Adrenal gland (tissue), 12 donors: ENCODE results near the gene TMEM184B. TPM values are rescaled to one million over a fixed set of nuclear protein-coding genes. Genes with fewer than 3 reads are reported as not detected.
"Not testable (repeated sequence)": the region's sequence is repeated elsewhere in the genome, so short reads cannot be mapped to it uniquely, and the experiment has no call there.

Experiments used
- DNase-seq, 7 donors: peaks; one replicate each; pipeline ENCODE4 v3.0.0-alpha.2; 2019 to 2020
- H3K27ac ChIP-seq, 5 donors: fragments of 200-600 bp; sonication (generic) in 4 of 5; 1 replicate in 3 of 5; 2 replicates in 2 of 5; pipeline versions ENCODE4 v1.5.1 to v1.8.0; 2016 to 2020; ENCODE audit warnings: mild to moderate bottlenecking in 1 of 5
- H3K27me3 ChIP-seq: fragments of 200-600 bp; 2 replicates; pipeline ENCODE4 v1.8.0; 2021
- H3K36me3 ChIP-seq, 2 donors: fragments of 200-600 bp; replicated peaks in 1 of 2; 1 replicate in 1 of 2; 2 replicates in 1 of 2; pipeline versions ENCODE4 v1.5.1 to v1.8.0; 2018 to 2022
- H3K4me1 ChIP-seq, 2 donors: fragments of 200-600 bp; replicated peaks in 1 of 2; 1 replicate in 1 of 2; 2 replicates in 1 of 2; pipeline versions ENCODE4 v1.5.1 to v1.8.0; 2018 to 2021
- H3K4me3 ChIP-seq, 4 donors: fragments of 200-600 bp; sonication (generic) in 3 of 4; one replicate each; pipeline ENCODE4 v1.5.1; 2016 to 2018
- H3K9me3 ChIP-seq, 3 donors: fragments of 200-600 bp; sonication (generic) in 1 of 3; replicated peaks in 1 of 3; 1 replicate in 2 of 3; 2 replicates in 1 of 3; pipeline versions ENCODE4 v1.5.1 to v1.8.0; 2016 to 2021
- CTCF ChIP-seq, 6 experiments: fragments of 450-650 bp in 4 of 6; fragments of 200-600 bp in 2 of 6; sonication (generic) in 1 of 6; IDR thresholded peaks; 1 replicate in 5 of 6; 2 replicates in 1 of 6; pipeline versions ENCODE4 v1.5.1 to v1.8.0; 2016 to 2021; ENCODE audit warnings: antibody characterized with exemption in 6 of 6, mild to moderate bottlenecking in 2 of 6, moderate library complexity in 1 of 6
- POLR2A ChIP-seq, 2 donors: fragments of 450-650 bp; IDR thresholded peaks; one replicate each; pipeline ENCODE4 v1.6.1; 2017; ENCODE audit warnings: antibody characterized with exemption in 2 of 2, mild to moderate bottlenecking in 2 of 2, moderate library complexity in 1 of 2
- WGBS, 4 donors: extraction: QIAGEN DNeasy Blood & Tissue Kit in 2 of 4; methylation state at CpG; one replicate each; pipeline versions ENCODE4 v1.1.5 to v1.1.7; 2013 to 2017; 5-methylcytosine and 5-hydroxymethylcytosine counted together
- intact Hi-C, 2 donors: fragments of 100-400 bp; cut with DNase I; formaldehyde crosslinking; loops; one replicate each; pipeline versions ENCODE4 v1.14.1 to v1.15.0; 2022 to 2023
- polyA plus RNA-seq, 3 donors: library from polyadenylated mRNA; stranded (reverse); fragments of 200-250 nt in 2 of 3; fragments of 350-450 nt in 1 of 3; fragmentation: Illumina TruSeq in 1 of 3; extraction: RNeasy Lipid Tissue Mini Kit (QIAGEN cat#74804) in 1 of 3; gene quantifications; one replicate each; pipeline ENCODE4 v1.2.3, GENCODE V29; 2013 to 2014
- total RNA-seq, 9 donors: library from RNA; depleted of rRNA in 4 of 9; stranded (reverse); fragments of >200 nt in 4 of 9; fragments of 120-200 nt in 1 of 9; fragmentation: NEBNext Ultra II Directional in 1 of 9; extraction: Animal tissue kit (Norgen Biotek cat#: 25700) in 1 of 9; gene quantifications; one replicate each; pipeline versions ENCODE4 v1.1.0 to v1.2.4, GENCODE V29; 2013 to 2023
- donor health status: healthy with polysubstance abuse.
- donor health status: Bipolar disorder and iron deficiency.
- donor health status: DM: yes; HTN: yes; CAD: no.
- donor health status: DM: no; HTN: no; CAD: no.
- donor health status: DM: no; HTN: no; CAD: no.
- donor health status: DM: yes; HTN: yes; CAD: no.

The TMEM184B gene
- total and polyA plus RNA-seq, 12 donors = 7.1 to 107 (median 43.8) TPM

GRCh38 chr22:38184788-38185187, 88.0 kb downstream of the TMEM184B start:
- Histone ChIP-seq H3K4me1 (peaks cover 15 to 16% of the 10 kb centered on the region in 2 donors), H3K4me3 (no peak overlapping the region), H3K36me3 (no peaks in the 10 kb centered on the region), H3K9me3 (no peaks in the 10 kb centered on the region), H3K27me3 (no peaks in the 10 kb centered on the region), H3K27ac (no peak overlapping the region)
- 68 to 78% (median 76%) methylated on average over 7 of the region's 7 CpGs for WGBS, 4 donors
- intact Hi-C loops = no loop called here
- TF ChIP-seq CTCF (IDR thresholded peaks at IDR 0.05) (no peak), POLR2A (IDR thresholded peaks at IDR 0.05) (no peak)
- no peak for DNase-seq

DNA sequence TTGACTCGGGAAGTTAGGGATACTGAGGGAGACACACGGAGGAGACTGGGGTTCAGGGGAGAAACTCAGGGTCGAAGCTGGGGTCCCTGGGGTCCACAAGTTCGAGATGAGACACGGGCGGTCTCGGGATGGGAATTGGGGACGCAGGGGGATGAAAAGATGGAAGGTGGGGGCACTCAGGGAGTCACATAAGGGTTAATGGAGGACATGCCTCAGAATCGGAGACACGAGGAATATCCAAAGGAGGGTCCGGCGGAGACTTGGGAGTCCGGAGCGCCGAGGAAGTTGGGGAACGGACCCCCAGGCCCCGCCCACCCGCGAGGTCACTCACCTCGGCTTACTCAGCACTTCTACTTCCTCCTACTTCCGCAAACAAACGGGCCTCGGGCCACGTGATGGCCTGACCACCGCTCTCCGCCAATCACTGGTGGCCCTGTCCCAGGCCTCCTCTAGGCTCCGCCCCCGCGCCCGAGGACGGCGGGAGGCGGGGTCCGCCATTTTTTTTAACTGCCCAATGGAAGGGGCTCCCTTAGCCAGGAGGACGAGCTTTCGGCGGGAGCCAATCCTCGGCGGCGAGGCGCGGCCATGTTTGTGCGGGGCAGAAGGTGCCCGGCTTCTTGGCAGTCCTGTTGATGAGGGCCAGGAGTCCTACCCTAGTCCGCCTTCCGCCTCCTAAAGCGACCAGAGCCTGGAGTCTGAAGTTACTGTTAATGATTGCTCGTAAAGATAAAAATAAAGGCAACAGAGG, 91.2 kb downstream of the TMEM184B start, which contains the start of gene PLA2G6:
Gene PLA2G6 (minus strand): TSS at position 378 of the 748 bp plus-strand sequence. CDS start 12,404 bp downstream, outside the sequence.
- Histone ChIP-seq H3K36me3 (no peaks in the 10 kb centered on the region), H3K4me3 (peak within 1 kb of the TSS; percentile 19 to 84 (median 55)), H3K27ac (peak within 1 kb of the TSS; percentile 82 to 98 (median 93)), H3K9me3 (no peaks in the 10 kb centered on the region), H3K4me1 (peaks cover 24 to 29% of the 10 kb centered on the region in 2 donors), H3K27me3 (no peaks in the 10 kb centered on the region)
- DNase-seq = peak; percentile 99
- intact Hi-C loops = no loop called here
- no peak for TF ChIP-seq CTCF (IDR thresholded peaks at IDR 0.05)
- TF ChIP-seq POLR2A (IDR thresholded peaks at IDR 0.05) = peak in 1 of 2 donors; percentile 52
- WGBS, 4 donors = 0 to 2% (median 1%) methylated on average over 23 to 48 of the region's 48 CpGs

DNA sequence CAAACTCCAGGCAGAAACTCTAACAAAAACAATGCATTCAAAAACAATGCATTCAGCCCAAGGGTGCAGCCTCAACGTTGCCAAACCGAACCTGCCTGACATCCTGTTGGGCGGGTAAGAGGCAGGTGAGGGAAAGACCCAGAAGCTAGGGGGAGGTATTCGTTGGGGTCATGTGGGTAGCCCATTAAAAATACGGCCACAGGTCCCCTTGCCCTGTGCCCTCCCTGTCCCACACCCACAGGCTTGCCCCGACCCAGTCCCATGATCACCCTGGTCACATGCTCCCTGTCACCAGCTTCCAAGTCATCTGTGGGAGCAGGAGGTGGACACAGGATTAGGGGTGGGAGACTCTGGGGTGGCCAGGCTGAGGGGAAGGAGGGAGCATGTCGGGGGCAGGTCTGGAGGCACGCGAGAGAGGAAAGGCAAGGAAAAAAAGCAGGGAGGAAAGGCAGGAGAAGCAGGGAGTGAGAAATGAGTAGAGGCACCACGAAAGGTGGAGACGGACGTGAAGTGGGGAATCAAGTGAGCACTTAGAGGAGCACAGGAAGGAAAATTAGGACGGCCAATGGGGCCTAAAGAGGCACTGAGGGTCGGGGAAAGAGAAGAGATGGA, 91.9 kb downstream of the TMEM184B start:
- Histone ChIP-seq H3K27ac (peak overlapping the region; percentile 82 to 98 (median 93)), H3K4me1 (peaks cover 24 to 29% of the 10 kb centered on the region in 2 donors), H3K9me3 (no peaks in the 10 kb centered on the region), H3K4me3 (peak overlapping the region; percentile 19 to 84 (median 55)), H3K27me3 (no peaks in the 10 kb centered on the region), H3K36me3 (no peaks in the 10 kb centered on the region)
- 11 to 22% (median 14%) methylated on average over 14 of the region's 14 CpGs for WGBS, 4 donors
- intact Hi-C loops = no loop called here
- DNase-seq = peak in 6 of 7 donors; percentile 65 to 81 (median 70)
- TF ChIP-seq POLR2A (IDR thresholded peaks at IDR 0.05) = peak in 1 of 2 donors; percentile 48
- no peak for TF ChIP-seq CTCF (IDR thresholded peaks at IDR 0.05)

DNA sequence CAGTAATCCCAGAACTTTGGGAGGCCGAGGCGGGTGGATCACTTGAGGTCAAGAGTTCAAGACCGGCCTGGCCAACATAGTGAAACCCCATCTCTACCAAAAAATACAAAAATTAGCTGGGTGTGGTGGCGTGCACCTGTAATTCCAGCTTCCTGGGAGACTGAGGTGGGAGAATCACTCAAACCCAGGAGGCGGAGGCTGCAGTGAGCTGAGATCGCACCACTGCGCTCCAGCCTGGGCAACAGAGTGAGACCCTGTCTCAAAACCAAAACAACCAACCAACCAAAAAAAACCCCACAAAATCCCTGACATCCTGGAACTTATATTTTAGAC, 94.2 kb downstream of the TMEM184B start:
- H3K4me3 ChIP-seq, DNase-seq, intact Hi-C loops, H3K9me3 ChIP-seq, H3K27me3 ChIP-seq, H3K36me3 ChIP-seq: not testable (repeated sequence)
- H3K27ac ChIP-seq = peak overlapping the region; percentile 8 to 93 (median 89)
- H3K4me1 ChIP-seq = peaks cover 24 to 29% of the 10 kb centered on the region in 2 donors
- WGBS, 4 donors = 92 to 98% (median 95%) methylated on average over 7 of the region's 7 CpGs
